CD14-positive monocyte (primary cell): ENCODE data around the gene RCOR1. TPM values are rescaled to one million over a fixed set of nuclear protein-coding genes. Genes with fewer than 3 reads are reported as not detected.

Experiments used
- DNase-seq, 3 donors: peaks; one replicate each; pipeline ENCODE4 v3.0.0-alpha.2; 2011 to 2022
- H2AFZ ChIP-seq: 2 replicates; pipeline ENCODE4 v1.6.0; 2012; ENCODE audit warnings: mild to moderate bottlenecking, low read depth, low read length, inconsistent platforms; ENCODE audit not compliant: insufficient read depth, poor library complexity, severe bottlenecking
- H3K27ac ChIP-seq, 2 donors: 1 replicate in 1 of 2; 2 replicates in 1 of 2; pipeline ENCODE4 v1.5.1; 2012 to 2013; ENCODE audit warnings: low read length in 2 of 2, control low read depth in 1 of 2, inconsistent platforms in 1 of 2, low read depth in 1 of 2, mild to moderate bottlenecking in 1 of 2
- H3K27me3 ChIP-seq, 2 donors: one replicate each; pipeline versions ENCODE4 v1.6.0 to v1.6.1; 2011 to 2013; ENCODE audit warnings: low read length in 2 of 2; ENCODE audit not compliant: control insufficient read depth in 2 of 2, insufficient read depth in 2 of 2
- H3K36me3 ChIP-seq, 2 donors: replicated peaks in 1 of 2; 1 replicate in 1 of 2; 2 replicates in 1 of 2; pipeline versions ENCODE4 v1.5.1 to v1.6.1; 2012 to 2013; ENCODE audit warnings: low read length in 2 of 2, control low read depth in 1 of 2, inconsistent platforms in 1 of 2, mild to moderate bottlenecking in 1 of 2; ENCODE audit not compliant: insufficient read depth in 2 of 2, control insufficient read depth in 1 of 2
- H3K4me1 ChIP-seq, 2 donors: 1 replicate in 1 of 2; 2 replicates in 1 of 2; pipeline versions ENCODE4 v1.5.1 to v1.6.1; 2012 to 2013; ENCODE audit warnings: low read length in 2 of 2, control low read depth in 1 of 2, inconsistent platforms in 1 of 2, mild to moderate bottlenecking in 1 of 2, moderate library complexity in 1 of 2; ENCODE audit not compliant: insufficient read depth in 2 of 2, control insufficient read depth in 1 of 2
- H3K4me2 ChIP-seq: replicated peaks from 2 replicates; pipeline ENCODE3; 2012; ENCODE audit warnings: low read length, moderate library complexity, mild to moderate bottlenecking; ENCODE audit not compliant: poor library complexity, severe bottlenecking; ENCODE audit errors: extremely low read depth
- H3K4me3 ChIP-seq, 3 experiments: fragments of 200-600 bp in 1 of 3; sonication (generic) in 1 of 3; replicated peaks in 1 of 3; 1 replicate in 2 of 3; 2 replicates in 1 of 3; pipeline ENCODE4 v1.5.1; 2011 to 2013; ENCODE audit warnings: low read length in 3 of 3, mild to moderate bottlenecking in 3 of 3, control low read depth in 2 of 3, low read depth in 2 of 3, inconsistent platforms in 1 of 3, moderate library complexity in 1 of 3
- H3K79me2 ChIP-seq: 2 replicates; pipeline ENCODE4 v1.6.0; 2012; ENCODE audit warnings: mild to moderate bottlenecking, control low read depth, inconsistent platforms, low read length, moderate library complexity; ENCODE audit not compliant: insufficient read depth
- H3K9ac ChIP-seq: 2 replicates; pipeline ENCODE4 v1.6.0; 2017; ENCODE audit warnings: low read length, mild to moderate bottlenecking; ENCODE audit not compliant: insufficient read depth, poor library complexity, severe bottlenecking
- H3K9me3 ChIP-seq, 2 donors: replicated peaks in 1 of 2; 1 replicate in 1 of 2; 2 replicates in 1 of 2; pipeline versions ENCODE4 v1.5.1 to v1.6.1; 2012 to 2013; ENCODE audit warnings: low read length in 2 of 2, control low read depth in 1 of 2; ENCODE audit not compliant: control insufficient read depth in 1 of 2, insufficient read depth in 1 of 2
- H4K20me1 ChIP-seq: 2 replicates; pipeline ENCODE4 v1.6.0; 2012; ENCODE audit warnings: mild to moderate bottlenecking, low read length, control low read depth, moderate library complexity; ENCODE audit not compliant: insufficient read depth
- H3K27ac Mint-ChIP-seq, 7 donors: one replicate each; pipeline ENCODE4 v1.8.0; 2020; ENCODE audit warnings: mild to moderate bottlenecking in 7 of 7, mixed read lengths in 7 of 7, moderate library complexity in 6 of 7, inconsistent platforms in 2 of 7
- H3K27me3 Mint-ChIP-seq, 3 donors: one replicate each; pipeline ENCODE4 v1.8.0; 2021 to 2022; ENCODE audit warnings: low read depth in 3 of 3, mild to moderate bottlenecking in 3 of 3, mixed read lengths in 3 of 3, moderate library complexity in 3 of 3, inconsistent platforms in 1 of 3
- H3K36me3 Mint-ChIP-seq, 2 donors: one replicate each; pipeline ENCODE4 v1.8.0; 2020; ENCODE audit warnings: mixed read lengths in 2 of 2, inconsistent platforms in 1 of 2, mild to moderate bottlenecking in 1 of 2
- H3K4me1 Mint-ChIP-seq: one replicate; pipeline ENCODE4 v1.8.0; 2020; ENCODE audit warnings: mild to moderate bottlenecking, mixed read lengths
- H3K4me3 Mint-ChIP-seq, 2 donors: one replicate each; pipeline ENCODE4 v1.8.0; 2020; ENCODE audit warnings: mild to moderate bottlenecking in 2 of 2, mixed read lengths in 2 of 2, moderate library complexity in 1 of 2
- H3K9me3 Mint-ChIP-seq, 7 donors: one replicate each; pipeline ENCODE4 v1.8.0; 2020 to 2022; ENCODE audit warnings: mixed read lengths in 7 of 7, mild to moderate bottlenecking in 6 of 7, moderate library complexity in 6 of 7, inconsistent platforms in 2 of 7
- CTCF ChIP-seq: fragments of 200-600 bp; IDR thresholded peaks from one replicate; pipeline ENCODE4 v1.8.0; 2022; ENCODE audit warnings: antibody characterized with exemption, mild to moderate bottlenecking
- WGBS: methylation state at CpG from one replicate; pipeline ENCODE4 v1.1.5; 2013; ENCODE audit warnings: missing lambda C conversion rate; ENCODE audit not compliant: insufficient coverage; 5-methylcytosine and 5-hydroxymethylcytosine counted together
- intact Hi-C, 2 donors: fragments of 100-400 bp; cut with micrococcal nuclease; formaldehyde crosslinking; loops; one replicate each; pipeline versions ENCODE4 v1.15.0 to v1.15.1; 2023
- polyA plus RNA-seq, 3 donors: library from polyadenylated mRNA; depleted of rRNA in 1 of 3; unstranded in 2 of 3; stranded (reverse) in 1 of 3; fragments of 300-500 nt in 2 of 3; fragments of >200 nt in 1 of 3; fragmentation: Illumina TruSeq in 2 of 3; gene quantifications; 1 replicate in 2 of 3; 2 replicates in 1 of 3; pipeline ENCODE4 v1.2.3, GENCODE V29; 2012 to 2021

Gene RCOR1
- polyA plus RNA-seq, 3 donors: 2.1 to 36.6 (median 2.3) TPM

- no peak for TF ChIP-seq CTCF
- H3K9me3 Mint-ChIP-seq: peaks cover 10 to 39% (median 34%) of the 10 kb centered on the region in 7 donors
- Histone ChIP-seq H3K4me1 (no peaks in the 10 kb centered on the region), H3K27ac (no peak overlapping the region), H3K4me3 (no peak overlapping the region), H3K9me3 (peaks cover 15 to 41% of the 10 kb centered on the region in 2 donors), H4K20me1 (peaks cover 19% of the 10 kb centered on the region), H3K36me3 (peaks cover 12 to 39% of the 10 kb centered on the region in 2 donors), H3K9ac (no peak overlapping the region), H3K27me3 (no peaks in the 10 kb centered on the region), H3K4me2 (no peak overlapping the region), H3K79me2 (no peaks in the 10 kb centered on the region), H2AFZ (no peak overlapping the region)
- H3K4me1 Mint-ChIP-seq: no peaks in the 10 kb centered on the region
- intact Hi-C loops: no loop called here
- 98% methylated on average over 5 of the region's 11 CpGs for WGBS
- DNase-seq: no peak
- peaks cover 32 to 52% of the 10 kb centered on the region in 2 donors for H3K36me3 Mint-ChIP-seq
- H3K27me3 Mint-ChIP-seq: peaks cover 0 to 2% (median 0%) of the 10 kb centered on the region in 3 donors
- peak overlapping the region in 1 of 7 donors; percentile 43 for H3K27ac Mint-ChIP-seq
- no peak overlapping the region for H3K4me3 Mint-ChIP-seq
Measured at GRCh38 chr14:102738373-102739189, 146.1 kb downstream of the RCOR1 start.

DNA sequence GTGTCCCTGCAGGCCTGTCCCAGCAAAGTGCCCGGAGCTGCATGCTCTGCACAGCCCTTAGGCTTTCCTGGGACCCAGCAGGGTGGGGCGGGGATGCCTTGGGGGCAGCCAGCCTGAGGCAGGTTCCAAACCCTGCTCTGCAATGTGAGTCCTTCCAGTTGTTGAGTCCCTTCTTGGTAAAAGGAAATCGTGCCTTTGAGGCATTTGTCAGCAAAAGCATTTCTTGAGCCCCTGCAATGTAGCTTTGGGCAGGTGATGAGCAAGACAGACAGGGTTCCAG is 146.7 kb downstream of the RCOR1 start:
- no peaks in the 10 kb centered on the region for H3K27me3 ChIP-seq
- H3K9ac ChIP-seq: no peak overlapping the region
- no peaks in the 10 kb centered on the region for H3K79me2 ChIP-seq
- H3K9me3 Mint-ChIP-seq: peaks cover 10 to 39% (median 34%) of the 10 kb centered on the region in 7 donors
- H3K9me3 ChIP-seq: peaks cover 15 to 41% of the 10 kb centered on the region in 2 donors
- no peaks in the 10 kb centered on the region for H3K4me1 ChIP-seq
- H3K27ac Mint-ChIP-seq: no peak overlapping the region
- H3K4me3 Mint-ChIP-seq: no peak overlapping the region
- H3K27me3 Mint-ChIP-seq: peaks cover 0 to 2% (median 0%) of the 10 kb centered on the region in 3 donors
- intact Hi-C loops: no loop called here
- H3K36me3 Mint-ChIP-seq: peaks cover 29 to 46% of the 10 kb centered on the region in 2 donors
- 98% methylated on average over 3 of the region's 3 CpGs for WGBS
- H4K20me1 ChIP-seq: peaks cover 15% of the 10 kb centered on the region
- no peak for DNase-seq
- no peak overlapping the region for H2AFZ ChIP-seq
- no peaks in the 10 kb centered on the region for H3K4me1 Mint-ChIP-seq
- H3K27ac ChIP-seq: no peak overlapping the region
- H3K4me3 ChIP-seq: no peak overlapping the region
- no peak overlapping the region for H3K4me2 ChIP-seq
- TF ChIP-seq CTCF: no peak
- H3K36me3 ChIP-seq: peaks cover 10 to 34% of the 10 kb centered on the region in 2 donors
